Articular chondrocyte of knee joint (primary cell): ENCODE results near the gene COX5A. TPM values are rescaled to one million over a fixed set of nuclear protein-coding genes. Genes with fewer than 3 reads are reported as not detected.

Experiments
- small RNA-seq: library from RNA; depleted of rRNA; stranded (forward); fragments of <200 nt; gene quantifications from one replicate; pipeline ENCODE3, GENCODE V24; 2012
- total RNA-seq: library from RNA; depleted of rRNA; stranded (reverse); fragments of >200 nt; gene quantifications from 2 replicates; pipeline ENCODE4 v1.2.3, GENCODE V29; 2012

COX5A gene
- 46.5 and 57.9 TPM in 2 replicates for total RNA-seq

DNA sequence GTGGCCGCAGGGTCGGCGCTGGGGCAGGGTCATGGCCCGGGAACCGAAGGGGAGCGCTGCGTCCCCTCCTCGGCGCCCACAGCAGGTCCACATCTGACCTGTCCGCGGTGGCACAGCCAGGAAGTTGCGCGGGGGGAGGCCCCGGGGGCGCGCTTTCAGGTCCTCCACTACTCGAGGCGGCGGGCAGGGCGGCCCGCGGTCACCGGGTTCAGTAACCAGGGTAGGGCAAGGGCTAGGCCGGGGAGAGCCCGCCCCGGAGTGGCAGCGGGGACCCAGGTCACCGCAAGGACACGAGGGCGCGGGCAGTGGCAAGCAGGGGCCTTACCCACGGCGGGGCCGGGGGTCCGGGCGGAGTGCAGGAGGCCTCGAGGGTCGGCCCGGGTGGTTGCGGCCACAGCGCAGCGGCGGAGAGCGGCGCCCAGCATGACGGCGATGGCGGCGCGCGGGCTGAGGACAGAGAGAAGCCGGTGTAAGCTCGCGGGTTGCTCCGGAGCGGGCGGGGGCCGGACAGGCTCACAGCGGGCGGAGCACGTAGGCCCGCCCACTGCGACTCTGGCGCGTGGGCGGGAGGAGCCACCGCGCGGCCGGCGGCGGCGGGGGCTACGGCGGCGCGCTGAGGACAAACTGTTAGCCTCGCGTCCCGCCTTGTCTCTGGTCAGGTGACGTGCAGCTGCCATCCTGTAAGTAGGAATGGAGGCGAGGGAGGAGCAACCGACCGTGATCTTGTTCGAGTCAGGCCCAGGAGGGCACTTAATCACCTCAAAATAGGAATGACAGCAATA, at the start of gene COX5A:
COX5A (minus strand) TSS at position 484 of the 782 bp plus-strand sequence; CDS start at position 425, 59 bp downstream.

DNA sequence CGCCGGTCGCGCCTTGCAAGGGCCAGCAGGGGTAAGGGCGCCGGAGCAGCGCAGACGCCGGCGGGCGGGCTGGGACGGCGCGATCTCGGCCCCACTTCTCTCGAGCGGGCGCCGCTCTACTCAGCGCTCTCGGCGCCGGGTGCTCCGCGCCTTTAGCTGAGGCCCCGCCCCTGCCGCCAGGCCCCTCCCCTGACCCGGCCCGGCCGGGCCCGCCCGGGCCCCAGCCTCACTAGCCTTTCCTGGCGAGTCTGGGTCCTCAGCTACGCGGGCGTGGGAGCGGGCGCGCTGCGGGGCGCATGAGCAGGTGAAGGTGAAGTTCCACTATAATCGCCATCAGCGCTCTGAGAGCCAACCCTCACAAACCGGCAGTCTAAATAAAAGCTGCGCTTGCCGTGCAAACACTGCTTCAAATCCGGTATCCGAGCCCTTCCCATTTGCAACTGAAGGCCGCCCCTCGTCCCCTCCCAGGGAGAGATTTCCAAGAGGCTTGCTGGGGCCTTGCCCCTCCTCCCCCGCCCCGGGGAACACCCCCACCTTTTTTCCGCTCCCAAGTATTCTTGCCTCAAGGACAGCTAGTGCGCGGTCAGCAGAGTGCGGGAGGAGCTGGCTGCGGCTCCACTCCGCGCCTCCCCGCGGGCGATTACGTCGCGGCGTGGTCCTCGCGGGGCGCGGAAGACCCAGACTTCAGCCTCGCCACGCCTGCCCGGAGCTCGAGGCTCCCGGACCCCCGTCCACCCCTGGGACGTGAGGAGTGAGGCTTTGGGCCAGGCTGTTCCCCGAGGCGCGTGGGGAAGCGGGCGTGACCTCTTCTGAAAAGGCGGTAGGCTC, 19.0 kb upstream of the COX5A start, which contains the start of gene RPP25:
RPP25 (minus strand) TSS at position 125 of the 828 bp plus-strand sequence. CDS start 189 bp downstream, outside the sequence.

DNA sequence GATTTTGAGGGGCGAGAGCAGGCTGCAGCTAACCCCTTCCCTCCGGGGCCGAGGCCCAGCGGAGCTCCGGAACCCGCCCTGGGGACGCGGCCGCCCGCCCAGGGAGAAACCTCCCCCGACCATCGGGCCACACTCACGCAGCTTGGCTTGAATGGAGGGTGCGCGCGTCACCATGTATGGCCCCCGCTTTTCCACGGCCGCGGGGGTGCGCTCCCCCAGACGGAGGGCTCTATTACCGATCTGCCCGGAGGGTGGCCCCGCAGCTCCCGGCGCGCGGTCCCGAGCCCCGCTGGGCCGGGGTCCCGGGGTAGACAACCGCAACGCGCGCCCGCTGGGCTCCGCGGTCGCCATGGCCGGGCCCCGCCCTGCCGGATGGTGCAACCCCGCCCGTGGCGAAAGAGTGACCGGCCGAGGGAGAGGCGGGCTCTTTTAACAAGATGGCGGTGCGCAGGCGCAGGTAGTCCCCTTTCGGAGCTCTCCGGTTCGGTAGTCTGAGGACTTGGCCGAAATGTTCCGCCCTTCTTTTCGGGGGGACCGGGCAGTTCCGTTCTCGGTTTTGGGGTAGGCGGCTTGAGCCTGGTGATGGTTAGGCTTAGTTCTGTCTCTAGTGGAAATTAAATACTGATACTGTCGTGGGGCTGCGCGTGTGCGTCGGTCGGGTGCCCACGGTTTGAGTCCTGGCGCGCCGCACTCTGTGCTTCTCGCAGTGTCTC, 31.3 kb downstream of the COX5A start, which contains the start of gene FAM219B:
FAM219B (minus strand) TSS at position 402 of the 713 bp plus-strand sequence; CDS start at position 351, 51 bp downstream.

DNA sequence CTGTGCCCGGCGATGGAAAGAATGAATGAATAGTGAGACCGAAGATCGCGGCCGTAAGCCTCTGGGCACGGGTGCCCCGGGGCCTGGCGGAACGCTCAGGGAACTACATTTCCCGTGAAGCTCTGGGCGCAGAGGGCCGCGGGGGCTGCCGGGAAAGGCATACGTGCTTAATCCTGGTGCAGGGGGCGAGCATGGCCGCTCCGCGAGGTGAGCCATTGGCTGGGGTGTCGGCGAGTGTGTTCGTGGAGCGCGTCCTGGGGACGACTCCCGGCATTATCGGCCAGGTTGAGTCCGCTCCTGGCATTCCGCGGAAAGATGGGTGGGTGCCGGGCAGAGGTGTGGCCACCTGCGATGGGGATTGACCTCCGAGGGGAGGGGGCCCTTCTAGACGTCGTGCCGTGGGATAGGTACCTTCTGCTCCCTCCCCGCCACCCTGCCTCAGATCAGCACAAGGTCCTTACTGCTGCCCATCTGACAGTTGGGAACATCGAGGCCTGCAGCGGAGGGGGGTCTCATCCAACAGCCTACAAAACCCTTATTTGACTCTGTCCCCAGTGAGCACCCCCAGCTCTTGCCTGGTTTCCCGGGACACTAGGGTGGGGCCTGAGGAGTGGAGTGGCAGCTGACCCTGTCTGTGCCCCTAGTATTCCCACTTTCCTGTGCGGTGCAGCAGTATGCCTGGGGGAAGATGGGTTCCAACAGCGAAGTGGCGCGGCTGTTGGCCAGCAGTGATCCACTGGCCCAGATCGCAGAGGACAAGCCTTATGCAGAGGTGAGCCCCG, 47.8 kb downstream of the COX5A start, which contains the start of gene MPI:
MPI (plus strand) TSS at position 160 of the 782 bp plus-strand sequence; CDS start at position 192, 32 bp downstream.

DNA sequence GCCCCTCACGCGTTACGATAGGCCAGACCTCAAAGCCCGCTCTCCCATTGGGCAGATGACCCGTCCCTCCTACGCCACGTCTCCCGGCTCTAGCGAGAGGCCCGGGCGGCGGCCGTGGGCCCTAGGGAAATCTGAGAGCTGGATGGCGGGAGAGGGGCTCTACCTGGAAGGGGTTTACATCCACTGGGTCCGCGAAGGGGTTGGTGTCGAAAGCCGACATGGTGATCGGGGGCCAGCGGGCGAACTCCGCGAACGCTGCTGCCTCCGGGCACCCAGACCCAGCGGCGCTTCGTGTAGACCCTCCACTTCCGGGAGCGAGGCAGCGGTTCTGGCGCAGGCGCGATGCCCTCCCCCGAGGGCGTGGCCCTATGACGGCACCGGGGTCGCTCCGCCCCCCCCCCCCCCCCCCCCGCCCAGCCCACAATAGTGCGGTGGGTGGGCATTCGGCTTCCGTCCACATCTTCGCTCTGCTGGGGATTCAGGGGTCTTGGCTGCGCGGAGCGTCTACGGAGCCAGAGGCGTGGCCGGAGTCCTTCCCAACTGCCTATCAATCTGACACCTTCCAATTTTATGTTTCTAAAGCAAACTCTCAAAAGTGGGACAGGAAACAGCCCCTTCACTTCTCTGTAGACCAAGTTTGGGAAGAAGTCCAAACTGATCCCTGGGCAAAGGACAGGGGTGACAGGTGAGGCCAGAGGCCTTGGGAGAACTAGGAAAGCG, 64.7 kb downstream of the COX5A start, which contains the start of gene SCAMP2:
SCAMP2 (minus strand) TSS at position 330 of the 720 bp plus-strand sequence; CDS start at position 220, 110 bp downstream.

Small RNAs within 50 kb of the gene (small RNA-seq; reads per million reads assigned to genes)
- gene RF00019: not detected

Other genes starting within 250 kb of the COX5A start
- gene EDC3, start 242.0 kb downstream of the COX5A start, total RNA-seq: 10.4 and 12.8 TPM in 2 replicates
- 0.32 TPM in 1 of 2 replicates, not detected in the other for gene CYP1A1, start 212.5 kb downstream of the COX5A start, total RNA-seq
- gene CYP1A2, start 189.2 kb downstream of the COX5A start, total RNA-seq: not detected in 2 replicates
- 19.9 and 24.6 TPM in 2 replicates for gene CSK, start 156.0 kb downstream of the COX5A start, total RNA-seq
- gene LMAN1L, start 125.2 kb downstream of the COX5A start, total RNA-seq: 0.11 TPM in 1 of 2 replicates, not detected in the other
- not detected in 2 replicates for gene CPLX3, start 111.4 kb downstream of the COX5A start, total RNA-seq
- gene ULK3, start 94.9 kb downstream of the COX5A start, total RNA-seq: 16.9 and 18.3 TPM in 2 replicates
- gene SCAMP2, start 64.7 kb downstream of the COX5A start, total RNA-seq: 29.3 and 34.6 TPM in 2 replicates
- gene MPI, start 48.0 kb downstream of the COX5A start, total RNA-seq: 46.6 and 66.0 TPM in 2 replicates
- gene FAM219B, start 31.2 kb downstream of the COX5A start, total RNA-seq: 31.8 and 37.8 TPM in 2 replicates
- gene RPP25, start 18.7 kb upstream of the COX5A start, total RNA-seq: 4.0 and 8.1 TPM in 2 replicates
- 0.97 and 6.3 TPM in 2 replicates for gene SCAMP5, start 57.5 kb upstream of the COX5A start, total RNA-seq
- 6.5 and 8.0 TPM in 2 replicates for gene PPCDC, start 85.5 kb upstream of the COX5A start, total RNA-seq